ENCODE data around the gene DYRK4. TPM values are rescaled to one million over a fixed set of nuclear protein-coding genes. Genes with fewer than 3 reads are reported as not detected.

DYRK4 gene
- total RNA-seq, 1 donor from 2014 or later, result 19.4 TPM

DNA sequence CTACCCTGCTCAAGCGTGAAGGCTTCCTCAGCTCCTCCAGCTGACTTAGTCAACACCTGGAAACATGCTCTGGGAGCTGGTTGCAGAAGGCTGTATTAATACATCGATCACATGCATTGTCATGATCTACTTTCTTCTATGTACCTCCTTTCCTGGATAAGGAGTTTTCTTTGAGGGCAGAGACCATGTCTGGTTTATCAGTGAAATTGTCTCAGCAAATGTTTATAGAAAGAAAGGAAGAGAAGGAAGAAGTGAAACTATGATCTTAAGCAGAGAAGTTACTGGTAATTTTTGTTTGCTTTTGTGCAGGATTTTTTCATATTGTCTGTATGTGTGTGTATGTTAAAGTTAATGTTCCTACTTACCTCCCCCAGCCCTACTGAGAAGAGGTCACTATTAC, 4.5 kb downstream of the DYRK4 start:
- Histone ChIP-seq H3K27ac (no peak overlapping the region), H3K27me3 (no peaks in the 10 kb centered on the region)
- intact Hi-C loops (cut with DNase I), result no loop called here

GRCh38 chr12:4567073-4567881, 5.3 kb downstream of the DYRK4 start:
- Histone ChIP-seq H3K27me3 (no peaks in the 10 kb centered on the region), H3K4me3 (no peak overlapping the region), H3K27ac (no peak overlapping the region), H3K9me3 (no peaks in the 10 kb centered on the region), H3K36me3 (no peaks in the 10 kb centered on the region), H3K4me1 (no peaks in the 10 kb centered on the region)
- intact Hi-C loops (cut with DNase I), result no loop called here
- DNase-seq (ENCODE audit: extremely low spot score in 2 of 2), result no peak
- TF ChIP-seq, protein P1, sequence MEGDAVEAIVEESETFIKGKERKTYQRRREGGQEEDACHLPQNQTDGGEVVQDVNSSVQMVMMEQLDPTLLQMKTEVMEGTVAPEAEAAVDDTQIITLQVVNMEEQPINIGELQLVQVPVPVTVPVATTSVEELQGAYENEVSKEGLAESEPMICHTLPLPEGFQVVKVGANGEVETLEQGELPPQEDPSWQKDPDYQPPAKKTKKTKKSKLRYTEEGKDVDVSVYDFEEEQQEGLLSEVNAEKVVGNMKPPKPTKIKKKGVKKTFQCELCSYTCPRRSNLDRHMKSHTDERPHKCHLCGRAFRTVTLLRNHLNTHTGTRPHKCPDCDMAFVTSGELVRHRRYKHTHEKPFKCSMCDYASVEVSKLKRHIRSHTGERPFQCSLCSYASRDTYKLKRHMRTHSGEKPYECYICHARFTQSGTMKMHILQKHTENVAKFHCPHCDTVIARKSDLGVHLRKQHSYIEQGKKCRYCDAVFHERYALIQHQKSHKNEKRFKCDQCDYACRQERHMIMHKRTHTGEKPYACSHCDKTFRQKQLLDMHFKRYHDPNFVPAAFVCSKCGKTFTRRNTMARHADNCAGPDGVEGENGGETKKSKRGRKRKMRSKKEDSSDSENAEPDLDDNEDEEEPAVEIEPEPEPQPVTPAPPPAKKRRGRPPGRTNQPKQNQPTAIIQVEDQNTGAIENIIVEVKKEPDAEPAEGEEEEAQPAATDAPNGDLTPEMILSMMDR (IDR thresholded peaks at IDR 0.05), result no peak
- TF ChIP-seq POLR2AphosphoS5 (IDR thresholded peaks at IDR 0.05; ENCODE audit: insufficient read depth in 1 of 2, low read depth in 1 of 2) (no peak), POLR2A (IDR thresholded peaks at IDR 0.05) (no peak)

More for the DNA sequence above, 4.5 kb downstream of the DYRK4 start:
- Histone ChIP-seq H3K4me3 (no peak overlapping the region), H3K4me1 (peaks cover 8% of the 10 kb centered on the region), H3K36me3 (no peaks in the 10 kb centered on the region), H3K9me3 (no peaks in the 10 kb centered on the region)
- TF ChIP-seq POLR2A (IDR thresholded peaks at IDR 0.05), result no peak
- no peak for TF ChIP-seq POLR2AphosphoS5 (IDR thresholded peaks at IDR 0.05; ENCODE audit: insufficient read depth in 1 of 2, low read depth in 1 of 2)
- TF ChIP-seq, protein P1 (IDR thresholded peaks at IDR 0.05), result no peak
- DNase-seq (ENCODE audit: extremely low spot score in 2 of 2), result no peak

DNA sequence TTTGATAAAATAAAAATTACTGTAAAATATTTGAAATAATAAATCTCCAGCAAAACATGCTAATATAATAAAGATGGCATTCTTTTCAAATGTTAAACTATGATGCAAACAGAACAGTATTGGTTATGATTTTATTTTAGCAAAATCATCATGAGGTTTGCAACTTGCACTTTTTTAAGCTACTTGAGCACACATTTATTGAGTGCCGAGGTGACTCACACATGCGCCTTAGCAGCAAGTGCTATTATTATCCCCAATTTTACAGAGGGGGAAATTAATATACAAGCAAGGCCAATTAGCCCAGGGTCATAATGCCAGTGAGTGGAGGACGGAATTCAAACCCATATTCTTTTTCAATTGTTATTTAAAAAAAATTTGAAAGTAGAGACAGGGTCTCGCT, 7.3 kb downstream of the DYRK4 start:
- no peaks in the 10 kb centered on the region for H3K9me3 ChIP-seq
- intact Hi-C loops (cut with DNase I), result no loop called here
- H3K27me3 ChIP-seq, result no peaks in the 10 kb centered on the region
- H3K4me1 ChIP-seq, result no peaks in the 10 kb centered on the region
- DNase-seq (ENCODE audit: extremely low spot score in 2 of 2), result no peak
- no peak overlapping the region for H3K27ac ChIP-seq
- no peak overlapping the region for H3K4me3 ChIP-seq
- no peaks in the 10 kb centered on the region for H3K36me3 ChIP-seq
- TF ChIP-seq POLR2AphosphoS5 (IDR thresholded peaks at IDR 0.05; ENCODE audit: insufficient read depth in 1 of 2, low read depth in 1 of 2), result no peak
- no peak for TF ChIP-seq POLR2A (IDR thresholded peaks at IDR 0.05)
- TF ChIP-seq, protein P1 (IDR thresholded peaks at IDR 0.05), result no peak

DNA sequence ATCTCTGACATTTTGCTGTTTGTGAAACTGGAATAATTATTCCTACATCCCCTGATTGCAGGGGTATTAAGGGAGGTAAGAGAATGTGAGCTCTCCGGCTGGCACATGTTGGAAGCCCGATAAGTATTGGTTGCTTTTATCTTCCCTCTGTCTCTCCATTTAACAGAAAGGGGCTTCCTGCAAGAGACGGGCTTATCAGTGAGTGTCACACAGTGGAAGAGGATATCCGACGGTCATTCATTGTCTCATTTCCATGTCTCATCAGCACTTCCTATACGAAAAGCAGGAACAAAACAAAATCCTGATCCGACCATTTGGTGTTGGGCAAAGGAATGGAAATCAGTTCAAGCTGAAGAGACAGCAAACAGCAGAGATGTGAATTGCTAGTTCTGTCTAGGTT, 10.7 kb downstream of the DYRK4 start:
- Histone ChIP-seq H3K27me3 (no peaks in the 10 kb centered on the region), H3K27ac (no peak overlapping the region), H3K4me1 (no peaks in the 10 kb centered on the region), H3K9me3 (no peaks in the 10 kb centered on the region), H3K36me3 (no peaks in the 10 kb centered on the region), H3K4me3 (no peak overlapping the region)
- TF ChIP-seq POLR2A (IDR thresholded peaks at IDR 0.05) (no peak), POLR2AphosphoS5 (IDR thresholded peaks at IDR 0.05; ENCODE audit: insufficient read depth in 1 of 2, low read depth in 1 of 2) (no peak)
- TF ChIP-seq, protein P1 (IDR thresholded peaks at IDR 0.05), result no peak
- intact Hi-C loops (cut with DNase I), result no loop called here
- no peak for DNase-seq (ENCODE audit: extremely low spot score in 2 of 2)
